HEK293 (cell line): ENCODE measurements around the gene INPP5A.

Experiments used
- SP2 ChIP-seq: fragments of 450-650 bp; formaldehyde crosslinking; IDR thresholded peaks from 2 replicates; pipeline ENCODE4 v1.5.1; 2016; ENCODE audit warnings: missing biosample characterization, missing genetic modification characterization
- TCF7L2 ChIP-seq: IDR thresholded peaks from 2 replicates; pipeline ENCODE4 v1.6.1; 2011; ENCODE audit warnings: low read depth, mild to moderate bottlenecking, inconsistent platforms, low read length, moderate library complexity, borderline replicate concordance
- ZBTB8A ChIP-seq: fragments of 450-650 bp; formaldehyde crosslinking; IDR thresholded peaks from 2 replicates; pipeline ENCODE4 v1.5.1; 2016; ENCODE audit warnings: missing biosample characterization, missing genetic modification characterization
- ZNF175 ChIP-seq: fragments of 450-650 bp; formaldehyde crosslinking; IDR thresholded peaks from 2 replicates; pipeline ENCODE4 v1.5.1; 2016; ENCODE audit warnings: missing biosample characterization, missing genetic modification characterization
- ZNF184 ChIP-seq: fragments of 450-650 bp; IDR thresholded peaks from 2 replicates; pipeline ENCODE4 v1.5.1; 2018; ENCODE audit warnings: missing biosample characterization, mild to moderate bottlenecking, missing genetic modification characterization
- TF ChIP-seq, protein P1 (sequence below): fragments of 450-650 bp; formaldehyde crosslinking; IDR thresholded peaks from 2 replicates; pipeline ENCODE4 v1.5.1; 2016; ENCODE audit warnings: missing biosample characterization, missing genetic modification characterization
- TF ChIP-seq, protein P2 (sequence below): fragments of 450-650 bp; formaldehyde crosslinking; IDR thresholded peaks from 2 replicates; pipeline ENCODE4 v1.5.1; 2016; ENCODE audit warnings: missing biosample characterization, missing genetic modification characterization, low read depth

DNA sequence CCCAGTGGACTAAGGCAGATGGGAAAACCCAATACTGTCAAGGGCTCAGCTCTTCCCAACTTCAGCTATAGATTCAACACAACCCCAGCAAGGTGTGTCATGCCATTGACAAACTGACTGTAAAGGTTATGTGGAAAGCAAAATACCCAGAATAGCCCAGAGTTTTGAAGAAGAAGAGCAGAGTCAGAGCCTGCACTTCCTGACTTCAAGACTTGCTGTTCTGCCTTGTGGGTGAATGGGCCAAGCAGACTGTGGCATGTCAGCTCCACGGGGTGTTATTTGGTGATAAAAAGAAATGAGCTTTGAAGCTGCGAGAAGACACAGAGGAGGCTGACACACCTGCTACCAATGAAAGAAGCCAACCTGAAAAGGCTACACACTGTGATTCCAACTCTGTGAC lies 158.6 kb downstream of the INPP5A start:
- TF ChIP-seq, protein P1, sequence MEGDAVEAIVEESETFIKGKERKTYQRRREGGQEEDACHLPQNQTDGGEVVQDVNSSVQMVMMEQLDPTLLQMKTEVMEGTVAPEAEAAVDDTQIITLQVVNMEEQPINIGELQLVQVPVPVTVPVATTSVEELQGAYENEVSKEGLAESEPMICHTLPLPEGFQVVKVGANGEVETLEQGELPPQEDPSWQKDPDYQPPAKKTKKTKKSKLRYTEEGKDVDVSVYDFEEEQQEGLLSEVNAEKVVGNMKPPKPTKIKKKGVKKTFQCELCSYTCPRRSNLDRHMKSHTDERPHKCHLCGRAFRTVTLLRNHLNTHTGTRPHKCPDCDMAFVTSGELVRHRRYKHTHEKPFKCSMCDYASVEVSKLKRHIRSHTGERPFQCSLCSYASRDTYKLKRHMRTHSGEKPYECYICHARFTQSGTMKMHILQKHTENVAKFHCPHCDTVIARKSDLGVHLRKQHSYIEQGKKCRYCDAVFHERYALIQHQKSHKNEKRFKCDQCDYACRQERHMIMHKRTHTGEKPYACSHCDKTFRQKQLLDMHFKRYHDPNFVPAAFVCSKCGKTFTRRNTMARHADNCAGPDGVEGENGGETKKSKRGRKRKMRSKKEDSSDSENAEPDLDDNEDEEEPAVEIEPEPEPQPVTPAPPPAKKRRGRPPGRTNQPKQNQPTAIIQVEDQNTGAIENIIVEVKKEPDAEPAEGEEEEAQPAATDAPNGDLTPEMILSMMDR, result no peak
- TF ChIP-seq, protein P2, sequence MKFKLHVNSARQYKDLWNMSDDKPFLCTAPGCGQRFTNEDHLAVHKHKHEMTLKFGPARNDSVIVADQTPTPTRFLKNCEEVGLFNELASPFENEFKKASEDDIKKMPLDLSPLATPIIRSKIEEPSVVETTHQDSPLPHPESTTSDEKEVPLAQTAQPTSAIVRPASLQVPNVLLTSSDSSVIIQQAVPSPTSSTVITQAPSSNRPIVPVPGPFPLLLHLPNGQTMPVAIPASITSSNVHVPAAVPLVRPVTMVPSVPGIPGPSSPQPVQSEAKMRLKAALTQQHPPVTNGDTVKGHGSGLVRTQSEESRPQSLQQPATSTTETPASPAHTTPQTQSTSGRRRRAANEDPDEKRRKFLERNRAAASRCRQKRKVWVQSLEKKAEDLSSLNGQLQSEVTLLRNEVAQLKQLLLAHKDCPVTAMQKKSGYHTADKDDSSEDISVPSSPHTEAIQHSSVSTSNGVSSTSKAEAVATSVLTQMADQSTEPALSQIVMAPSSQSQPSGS (tag by site-specific recombination), result no peak
- TF ChIP-seq ZNF175 (no peak), SP2 (tag by site-specific recombination) (no peak), TCF7L2 (no peak), ZBTB8A (tag by site-specific recombination) (no peak), ZNF184 (tag by site-specific recombination) (no peak)
